C4-2B (cell line): ENCODE data around the gene SLC24A4.

Experiments
- H3K27ac ChIP-seq: fragments of 450-650 bp; 2 replicates; pipeline ENCODE4 v1.5.1; 2017
- CTCF ChIP-seq: fragments of 450-650 bp; conservative IDR thresholded peaks from 2 replicates; pipeline ENCODE4 v1.5.1; 2017; ENCODE audit warnings: mild to moderate bottlenecking
- ZFX ChIP-seq: fragments of 450-650 bp; IDR thresholded peaks from 2 replicates; pipeline ENCODE4 v1.6.1; 2017

The SLC24A4 gene

GRCh38 chr14:92512807-92513203, 189.8 kb downstream of the SLC24A4 start:
- no peak for TF ChIP-seq ZFX
- TF ChIP-seq CTCF = no peak
- no peak overlapping the region for H3K27ac ChIP-seq

- H3K27ac ChIP-seq = no peak within 1 kb of the TSS
- no peak for TF ChIP-seq CTCF
Measured at GRCh38 chr14:92513204-92513965, 190.4 kb downstream of the SLC24A4 start, which contains the start of gene RIN3. Gene RIN3, plus strand, starts transcription at chr14:92513781. Its CDS starts 152 bp downstream, at chr14:92513933.

GRCh38 chr14:92513966-92514843, 191.2 kb downstream of the SLC24A4 start:
- no peak overlapping the region for H3K27ac ChIP-seq
- no peak for TF ChIP-seq CTCF
- no peak for TF ChIP-seq ZFX

GRCh38 chr14:92514844-92515514, 192.0 kb downstream of the SLC24A4 start:
- no peak overlapping the region for H3K27ac ChIP-seq
- no peak for TF ChIP-seq ZFX

- TF ChIP-seq ZFX = no peak
Measured at GRCh38 chr14:92515546-92516343, 192.8 kb downstream of the SLC24A4 start.

GRCh38 chr14:92516344-92516965, 193.5 kb downstream of the SLC24A4 start:
- no peak overlapping the region for H3K27ac ChIP-seq
- TF ChIP-seq ZFX = no peak
- TF ChIP-seq CTCF = no peak

More at GRCh38 chr14:92515546-92516343, 192.8 kb downstream of the SLC24A4 start:
- no peak overlapping the region for H3K27ac ChIP-seq

GRCh38 chr14:92516966-92517506, 194.1 kb downstream of the SLC24A4 start:
- H3K27ac ChIP-seq = no peak overlapping the region
- TF ChIP-seq ZFX (no peak), CTCF (no peak)
